ENCODE data around the gene MAGIX.

MAGIX gene

DNA sequence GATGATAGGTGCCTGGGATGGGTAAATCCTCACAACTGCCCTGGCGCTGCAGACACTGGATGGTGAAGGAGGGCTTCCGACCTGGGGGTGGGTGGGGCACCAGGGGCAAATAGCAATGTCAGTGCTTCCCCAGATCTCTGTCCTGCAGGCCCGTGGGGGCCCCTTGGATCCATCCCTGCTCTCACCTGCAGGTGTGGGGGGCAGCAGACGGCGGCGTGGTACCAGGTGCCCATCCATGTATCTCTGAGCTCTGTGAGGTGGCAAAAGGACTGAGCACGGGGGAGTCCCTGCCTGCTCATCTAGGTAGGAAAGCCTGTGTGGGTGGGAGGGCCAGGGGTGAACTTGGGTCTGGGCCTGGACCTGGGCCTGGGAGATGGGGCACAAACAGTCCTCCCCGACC, 44.0 kb downstream of the MAGIX start:
- no peak for DNase-seq (ENCODE audit: low spot score)

DNA sequence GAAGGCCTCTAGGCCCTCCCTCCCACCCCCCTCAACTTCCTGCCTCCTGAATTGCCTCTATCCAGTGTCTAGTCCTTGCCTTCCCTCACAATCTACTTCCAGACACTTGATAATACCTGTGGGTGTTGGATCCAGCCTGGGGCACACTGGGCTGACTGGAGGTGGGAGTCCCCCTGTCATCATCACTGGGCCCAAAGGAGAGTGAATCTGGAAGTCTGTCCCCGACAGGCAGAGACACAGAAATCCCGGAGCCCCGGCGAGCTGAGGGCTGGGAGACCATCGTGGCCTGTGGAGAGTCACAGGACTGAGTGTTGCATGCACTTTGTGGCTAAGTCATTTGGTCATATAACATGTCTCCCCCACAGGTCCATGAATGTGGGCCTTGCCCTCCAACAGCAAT, 45.8 kb downstream of the MAGIX start:
- DNase-seq (ENCODE audit: low spot score) = no peak

DNA sequence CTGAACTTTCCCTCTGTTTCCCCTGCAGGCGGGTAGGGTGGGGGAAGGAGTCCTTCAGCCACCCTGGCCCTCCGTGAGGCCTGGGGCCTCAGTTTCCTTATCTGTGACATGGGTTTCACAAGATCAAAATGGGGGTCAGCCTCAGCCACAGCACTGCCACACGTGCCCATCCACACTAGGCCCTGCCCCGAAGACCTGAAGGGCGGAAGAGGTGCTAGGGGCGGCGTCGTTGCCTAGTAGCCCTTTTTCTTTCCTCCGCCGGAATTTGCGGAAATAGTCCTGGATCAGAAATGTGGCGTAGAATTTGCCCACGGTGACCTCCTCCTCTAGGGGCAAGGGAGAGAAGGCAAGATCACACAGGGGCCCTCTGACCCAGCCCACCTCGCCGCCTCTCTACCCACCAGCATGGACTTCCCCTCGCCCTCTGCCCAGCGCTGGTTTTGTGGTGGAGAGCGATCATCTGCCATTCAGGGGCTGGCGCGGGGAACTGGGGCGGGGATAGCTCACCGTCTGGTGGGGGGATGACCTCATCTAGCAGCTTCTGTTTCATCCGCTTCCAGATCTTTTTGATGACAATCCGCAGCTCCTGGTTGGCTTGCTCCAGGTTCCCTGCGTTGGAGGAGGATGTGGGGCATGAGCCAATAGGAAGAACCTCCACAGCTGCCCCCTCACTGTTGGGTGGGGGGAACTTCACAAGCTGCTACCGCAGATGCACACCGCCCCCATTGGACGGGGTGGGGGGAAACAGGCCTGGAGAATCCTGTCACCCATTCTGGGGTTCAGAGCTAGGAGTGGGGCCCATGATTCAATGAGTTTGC, 47.1 kb downstream of the MAGIX start:
- DNase-seq (ENCODE audit: low spot score) = no peak

DNA sequence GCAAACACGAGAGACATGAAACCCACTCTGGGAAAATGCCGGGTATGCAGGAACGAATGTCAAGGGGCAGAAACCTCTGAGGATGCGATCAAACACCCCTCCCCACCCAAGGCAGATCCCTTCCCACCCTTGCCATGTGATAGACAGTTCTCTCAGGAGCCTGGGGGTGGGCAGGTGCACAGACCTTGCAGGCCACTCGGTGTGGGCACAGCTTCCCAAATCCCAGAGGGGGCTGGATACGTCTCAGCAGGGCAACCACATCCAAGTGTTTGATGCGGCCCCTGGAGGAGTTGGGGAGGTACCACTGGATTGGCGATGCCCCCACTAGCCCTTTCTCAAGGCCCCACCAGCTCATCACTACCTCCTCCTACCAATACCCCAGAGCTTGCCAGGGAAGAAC, 47.8 kb downstream of the MAGIX start:
- DNase-seq (ENCODE audit: low spot score) = no peak

DNA sequence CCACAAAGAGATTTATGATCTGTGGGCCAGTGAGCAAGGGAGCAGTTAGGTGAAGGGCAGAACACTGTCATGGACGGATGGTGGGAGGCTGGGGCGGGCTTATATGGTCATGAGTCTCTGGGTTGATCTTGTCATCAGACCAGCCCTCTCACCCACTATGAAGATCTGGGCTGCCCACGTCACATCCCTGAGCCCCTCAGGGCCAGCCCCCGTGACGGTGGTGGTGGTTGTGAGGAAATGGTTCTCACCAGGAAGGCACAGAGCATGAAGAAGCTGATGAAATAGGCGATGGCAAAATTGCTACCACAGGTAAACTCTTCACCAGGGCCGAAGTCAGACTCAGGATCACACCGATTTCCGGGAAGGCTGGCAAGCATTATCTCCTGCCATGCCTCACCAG, 48.5 kb downstream of the MAGIX start:
- no peak for DNase-seq (ENCODE audit: low spot score)

DNA sequence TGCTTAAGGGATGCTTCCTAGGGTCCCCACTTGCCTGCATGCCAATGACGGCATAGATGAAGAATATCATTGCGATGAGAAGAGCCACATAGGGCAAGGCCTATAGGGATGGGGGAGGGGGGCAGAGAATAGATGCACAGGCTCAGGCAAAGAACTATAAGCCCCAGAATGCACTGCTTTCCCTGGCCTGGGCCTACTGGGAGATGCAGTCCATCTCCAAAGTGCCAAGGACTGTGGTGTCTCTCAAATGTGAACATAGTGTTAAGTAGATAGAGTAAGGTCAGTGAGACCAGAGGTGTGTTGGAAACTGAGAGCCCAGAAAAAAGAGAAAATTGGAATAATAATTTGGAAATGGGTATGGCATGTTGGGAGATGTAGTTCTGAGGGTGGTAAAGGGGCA, 49.7 kb downstream of the MAGIX start:
- no peak for DNase-seq (ENCODE audit: low spot score)

DNA sequence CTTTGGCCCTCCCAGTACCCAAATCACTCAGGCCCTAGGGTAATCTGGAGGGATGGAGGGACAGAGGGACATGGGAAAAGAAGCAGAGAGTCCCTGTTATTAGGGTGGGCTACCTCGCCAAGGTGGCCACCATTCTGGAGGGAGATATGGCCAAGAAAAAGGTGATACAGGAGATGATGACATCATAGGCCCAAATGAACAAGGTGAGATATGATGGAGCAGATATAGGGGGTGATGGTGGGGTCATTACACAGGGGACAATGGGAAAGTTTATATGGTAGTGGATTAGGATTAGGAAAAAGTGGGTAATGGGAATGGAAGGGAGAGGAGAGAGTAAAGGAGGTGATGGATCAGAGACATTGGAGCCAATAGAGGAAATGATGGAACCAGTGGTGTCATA, 50.3 kb downstream of the MAGIX start:
- no peak for DNase-seq (ENCODE audit: low spot score)

DNA sequence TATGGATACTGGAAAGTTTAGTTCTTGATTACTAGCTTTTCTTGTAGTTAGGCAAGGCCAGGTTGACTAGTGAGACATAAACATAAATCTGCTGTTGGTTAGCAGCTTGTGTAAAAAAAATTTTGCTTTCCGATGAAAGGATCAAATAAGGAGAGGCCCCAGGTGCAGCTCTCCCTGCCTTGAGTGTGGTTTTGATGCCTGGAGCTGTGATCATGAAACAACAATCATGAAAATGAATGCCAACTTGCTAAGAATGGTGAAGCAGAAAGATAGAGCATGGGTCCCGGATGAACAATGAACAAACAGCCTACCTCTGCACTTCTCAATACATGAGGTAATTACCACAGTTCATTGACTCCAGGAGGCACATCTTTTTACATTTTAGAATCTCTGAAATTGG, 51.9 kb downstream of the MAGIX start:
- DNase-seq (ENCODE audit: low spot score) = no peak

DNA sequence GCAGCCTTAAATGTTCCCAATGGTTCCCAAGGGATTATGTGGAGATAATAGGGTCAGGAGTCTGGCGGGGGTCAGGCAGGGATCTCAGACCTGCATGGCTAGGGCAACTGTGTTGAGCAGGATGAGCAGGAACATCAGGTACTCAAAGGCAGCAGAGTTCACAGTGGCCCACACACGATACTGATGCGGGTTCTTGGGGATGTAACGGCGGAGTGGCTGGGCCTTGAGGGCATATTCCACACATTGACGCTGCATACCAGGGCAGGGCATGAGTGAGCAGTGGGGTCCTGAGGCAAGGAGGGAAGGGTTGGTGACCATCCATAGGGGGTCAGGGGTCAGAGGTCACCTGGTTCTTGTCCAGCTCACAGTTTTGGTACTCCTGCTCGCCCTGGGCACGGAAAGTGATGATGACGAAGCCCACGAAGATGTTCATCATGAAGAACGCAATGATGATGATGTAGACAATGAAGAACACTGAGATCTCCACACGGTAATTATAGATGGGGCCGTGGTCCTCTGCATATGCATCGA, 52.5 kb downstream of the MAGIX start:
- no peak for DNase-seq (ENCODE audit: low spot score)

Measured in HuH-7.5 (cell line).